H9 (cell line): ENCODE measurements around the gene PLBD1. TPM values are rescaled to one million over a fixed set of nuclear protein-coding genes. Genes with fewer than 3 reads are reported as not detected.

Experiments
- DNase-seq: peaks from one replicate; pipeline ENCODE4 v3.0.0-alpha.2; 2017
- H2AFZ ChIP-seq: one replicate; pipeline ENCODE4 v1.6.1; 2013; ENCODE audit warnings: mild to moderate bottlenecking, low read length, control low read depth, moderate library complexity
- H2AK5ac ChIP-seq: 2 replicates; pipeline ENCODE4 v1.6.1; 2013; ENCODE audit warnings: low read length, control low read depth, mixed read lengths; ENCODE audit not compliant: insufficient read length
- H2BK120ac ChIP-seq: one replicate; pipeline ENCODE4 v1.6.1; 2013; ENCODE audit warnings: low read depth, mild to moderate bottlenecking, low read length, control low read depth, inconsistent platforms; ENCODE audit not compliant: poor library complexity, severe bottlenecking
- H2BK12ac ChIP-seq: 2 replicates; pipeline ENCODE4 v1.6.1; 2013; ENCODE audit warnings: low read length, control low read depth, mixed read lengths, low read depth; ENCODE audit not compliant: insufficient read length
- H2BK15ac ChIP-seq: 2 replicates; pipeline ENCODE4 v1.6.1; 2013; ENCODE audit warnings: low read depth, low read length, control low read depth
- H2BK20ac ChIP-seq: one replicate; pipeline ENCODE4 v1.6.1; 2013; ENCODE audit warnings: low read depth, mild to moderate bottlenecking, low read length, control low read depth, inconsistent platforms; ENCODE audit not compliant: poor library complexity, severe bottlenecking
- H2BK5ac ChIP-seq: 2 replicates; pipeline ENCODE4 v1.6.1; 2013; ENCODE audit warnings: low read length, control low read depth, mixed read lengths; ENCODE audit not compliant: insufficient read length
- H3K14ac ChIP-seq: 2 replicates; pipeline ENCODE4 v1.6.1; 2013; ENCODE audit warnings: low read length, control low read depth; ENCODE audit not compliant: insufficient read depth
- H3K18ac ChIP-seq: 2 replicates; pipeline ENCODE4 v1.6.1; 2013; ENCODE audit warnings: low read depth, mild to moderate bottlenecking, mixed read lengths, low read length, control low read depth; ENCODE audit not compliant: insufficient read length
- H3K23ac ChIP-seq: 2 replicates; pipeline ENCODE4 v1.6.1; 2013; ENCODE audit warnings: low read length, control low read depth, mixed read lengths, low read depth; ENCODE audit not compliant: insufficient read length
- H3K23me2 ChIP-seq: 2 replicates; pipeline ENCODE4 v1.6.1; 2013; ENCODE audit warnings: low read depth, mild to moderate bottlenecking, mixed read lengths, low read length, control low read depth; ENCODE audit not compliant: insufficient read length, poor library complexity, severe bottlenecking
- H3K27ac ChIP-seq: 2 replicates; pipeline ENCODE4 v1.5.1; 2013; ENCODE audit warnings: low read length, control low read depth, mixed read lengths, low read depth; ENCODE audit not compliant: insufficient read length
- H3K27me3 ChIP-seq: 2 replicates; pipeline ENCODE4 v1.6.1; 2013; ENCODE audit warnings: low read length, control low read depth, inconsistent platforms; ENCODE audit not compliant: insufficient read depth
- H3K4ac ChIP-seq: 2 replicates; pipeline ENCODE4 v1.6.1; 2013; ENCODE audit warnings: low read depth, mild to moderate bottlenecking, control low read depth, inconsistent platforms, low read length, moderate library complexity
- H3K4me1 ChIP-seq: 2 replicates; pipeline ENCODE4 v1.6.1; 2013; ENCODE audit warnings: low read length, control low read depth, inconsistent platforms; ENCODE audit not compliant: insufficient read depth
- H3K4me2 ChIP-seq: 2 replicates; pipeline ENCODE4 v1.6.1; 2013; ENCODE audit warnings: low read length, control low read depth, mixed read lengths; ENCODE audit not compliant: insufficient read length, insufficient read depth
- H3K56ac ChIP-seq: 2 replicates; pipeline ENCODE4 v1.6.1; 2013; ENCODE audit warnings: low read depth, mild to moderate bottlenecking, mixed read lengths, low read length, control low read depth; ENCODE audit not compliant: insufficient read length
- H3K79me1 ChIP-seq: 2 replicates; pipeline ENCODE4 v1.6.1; 2013; ENCODE audit warnings: low read depth, mild to moderate bottlenecking, moderate library complexity, low read length, control low read depth, inconsistent platforms; ENCODE audit not compliant: insufficient read depth, poor library complexity, severe bottlenecking
- H3K79me2 ChIP-seq: 2 replicates; pipeline ENCODE4 v1.6.1; 2013; ENCODE audit warnings: low read length, control low read depth, inconsistent platforms; ENCODE audit not compliant: insufficient read depth
- H3K9ac ChIP-seq: 2 replicates; pipeline ENCODE4 v1.6.1; 2013; ENCODE audit warnings: low read length, control low read depth, mixed read lengths; ENCODE audit not compliant: insufficient read length; ENCODE audit errors: extremely low read depth
- H3K9me3 ChIP-seq: one replicate; pipeline ENCODE4 v1.6.1; 2013; ENCODE audit warnings: low read depth, low read length, inconsistent platforms; ENCODE audit not compliant: control insufficient read depth
- H3T11ph ChIP-seq: one replicate; pipeline ENCODE4 v1.6.1; 2013; ENCODE audit warnings: mild to moderate bottlenecking, low read length, control low read depth, inconsistent platforms
- H4K20me1 ChIP-seq: one replicate; pipeline ENCODE4 v1.6.1; 2013; ENCODE audit not compliant: control insufficient read depth, insufficient read length, insufficient read depth
- H4K5ac ChIP-seq: 2 replicates; pipeline ENCODE4 v1.6.1; 2013; ENCODE audit warnings: low read depth, mild to moderate bottlenecking, mixed read lengths, low read length, control low read depth; ENCODE audit not compliant: insufficient read length
- H4K8ac ChIP-seq: replicated peaks from 2 replicates; pipeline ENCODE4 v1.6.1; 2013; ENCODE audit warnings: low read length, control low read depth, mixed read lengths, low read depth; ENCODE audit not compliant: insufficient read length
- H4K91ac ChIP-seq: 2 replicates; pipeline ENCODE4 v1.6.1; 2013; ENCODE audit warnings: low read depth, mild to moderate bottlenecking, moderate library complexity, mixed read lengths, low read length, control low read depth; ENCODE audit not compliant: insufficient read length
- H3K27ac Mint-ChIP-seq, 3 experiments: 2 replicates in 2 of 3; 3 replicates in 1 of 3; pipeline ENCODE4 v1.8.0; 2020 to 2021; ENCODE audit warnings: mixed read lengths in 3 of 3, mild to moderate bottlenecking in 1 of 3, moderate library complexity in 1 of 3
- H3K27me3 Mint-ChIP-seq: 2 replicates; pipeline ENCODE4 v1.8.0; 2021; ENCODE audit warnings: low read depth, mild to moderate bottlenecking, moderate library complexity, mixed read lengths
- H3K36me3 Mint-ChIP-seq, 3 experiments: 2 replicates in 2 of 3; 3 replicates in 1 of 3; pipeline ENCODE4 v1.8.0; 2020 to 2021; ENCODE audit warnings: low read depth in 3 of 3, mixed read lengths in 3 of 3; ENCODE audit not compliant: insufficient read depth in 1 of 3
- H3K4me1 Mint-ChIP-seq, 2 experiments: 2 replicates each; pipeline ENCODE4 v1.8.0; 2020; ENCODE audit warnings: mixed read lengths in 2 of 2
- H3K4me3 Mint-ChIP-seq, 2 experiments: 2 replicates in 1 of 2; 3 replicates in 1 of 2; pipeline ENCODE4 v1.8.0; 2020 to 2021; ENCODE audit warnings: mild to moderate bottlenecking in 2 of 2, mixed read lengths in 2 of 2, moderate library complexity in 1 of 2
- H3K9me3 Mint-ChIP-seq, 2 experiments: 2 replicates in 1 of 2; 3 replicates in 1 of 2; pipeline ENCODE4 v1.8.0; 2020; ENCODE audit warnings: mild to moderate bottlenecking in 2 of 2, mixed read lengths in 2 of 2, moderate library complexity in 1 of 2
- CTCF ChIP-seq: fragments of 200-600 bp; sonication (generic); conservative IDR thresholded peaks from 3 replicates; pipeline ENCODE4 v1.8.0; 2021; ENCODE audit warnings: antibody characterized with exemption, mild to moderate bottlenecking
- WGBS: extraction: QIAGEN DNeasy Blood & Tissue Kit; methylation state at CpG from one replicate; pipeline ENCODE4 v1.1.7; 2013; ENCODE audit warnings: missing lambda C conversion rate, low lambda C conversion rate, mixed read lengths; ENCODE audit not compliant: insufficient read length; ENCODE audit errors: extremely low coverage; 5-methylcytosine and 5-hydroxymethylcytosine counted together
- total RNA-seq: library from RNA; stranded (reverse); gene quantifications from 2 replicates; pipeline ENCODE4 v1.2.1, GENCODE V29; 2021

The PLBD1 gene
- total RNA-seq, 1 experiment from 2014 or later, result 15.5 TPM

GRCh38 chr12:14611640-14612203, 44.0 kb upstream of the PLBD1 start:
- Histone ChIP-seq H2BK12ac (no peak overlapping the region), H3K9me3 (no peaks in the 10 kb centered on the region), H2AK5ac (no peak overlapping the region), H2BK120ac (no peak overlapping the region), H3K23me2 (no peaks in the 10 kb centered on the region), H4K8ac (no peak overlapping the region), H3K56ac (no peak overlapping the region), H3K4me2 (no peak overlapping the region), H3K27me3 (no peaks in the 10 kb centered on the region), H3K27ac (no peak overlapping the region), H3K4me1 (no peaks in the 10 kb centered on the region), H3K4ac (no peak overlapping the region), H4K5ac (no peak overlapping the region), H3K18ac (no peak overlapping the region), H2BK20ac (no peak overlapping the region), H2BK5ac (no peak overlapping the region), H2BK15ac (no peak overlapping the region), H3K9ac (no peak overlapping the region), H3T11ph (no peak overlapping the region), H4K91ac (no peak overlapping the region), H4K20me1 (no peaks in the 10 kb centered on the region), H3K79me1 (no peaks in the 10 kb centered on the region), H3K23ac (no peak overlapping the region), H2AFZ (no peak overlapping the region), H3K14ac (no peak overlapping the region), H3K79me2 (no peaks in the 10 kb centered on the region)
- Mint-ChIP-seq H3K36me3 (peaks cover 3 to 9% (median 6%) of the 10 kb centered on the region in 3 experiments; a peak in 5 of 7 replicates), H3K4me1 (peaks cover 8 to 10% of the 10 kb centered on the region in 2 experiments), H3K9me3 (peaks cover 20 to 29% of the 10 kb centered on the region in 2 experiments), H3K27ac (peak overlapping the region in 1 of 3 experiments; percentile 40; a peak in 1 of 7 replicates), H3K27me3 (no peaks in the 10 kb centered on the region), H3K4me3 (no peak overlapping the region)
- no peak for TF ChIP-seq CTCF
- WGBS, result no CpG with 5 or more reads among the region's 3 CpGs
- no peak for DNase-seq
